Astrocyte (in vitro differentiated cells and primary cell): ENCODE results near the gene HLTF. TPM values are rescaled to one million over a fixed set of nuclear protein-coding genes. Genes with fewer than 3 reads are reported as not detected.
A peak's percentile ranks its signal among the peaks of the same experiment; 100 is the strongest.

Experiments used
- DNase-seq: peaks from one replicate; pipeline ENCODE4 v3.0.0-alpha.2; 2010; ENCODE audit warnings: low read depth
- FAIRE-seq: peaks from 2 replicates; lab custom pipeline; 2011; peaks lifted over from hg19 to GRCh38; lab: Jason Lieb, UNC
- H2AFZ ChIP-seq: 2 replicates; pipeline ENCODE4 v1.6.0; 2012; ENCODE audit warnings: low read depth, low read length, inconsistent platforms
- H3K27ac ChIP-seq: 2 replicates; pipeline ENCODE4 v1.5.1; 2011; ENCODE audit warnings: low read depth, low read length, inconsistent platforms
- H3K27me3 ChIP-seq: 2 replicates; pipeline ENCODE4 v1.6.0; 2011; ENCODE audit warnings: low read length, inconsistent platforms; ENCODE audit not compliant: insufficient read depth
- H3K36me3 ChIP-seq: 2 replicates; pipeline ENCODE4 v1.5.1; 2011; ENCODE audit warnings: low read length, inconsistent platforms; ENCODE audit not compliant: insufficient read depth
- H3K4me1 ChIP-seq: 2 replicates; pipeline ENCODE4 v1.5.1; 2011; ENCODE audit warnings: low read length, inconsistent platforms; ENCODE audit not compliant: insufficient read depth
- H3K4me2 ChIP-seq: 2 replicates; pipeline ENCODE4 v1.6.0; 2012; ENCODE audit warnings: low read length, inconsistent platforms
- H3K4me3 ChIP-seq: 2 replicates; pipeline ENCODE4 v1.5.1; 2011; ENCODE audit warnings: low read depth, mild to moderate bottlenecking, low read length, inconsistent platforms; ENCODE audit not compliant: insufficient read depth
- H3K79me2 ChIP-seq: 2 replicates; pipeline ENCODE4 v1.6.0; 2012; ENCODE audit warnings: mild to moderate bottlenecking, low read length, inconsistent platforms; ENCODE audit not compliant: insufficient read depth
- H3K9ac ChIP-seq: 2 replicates; pipeline ENCODE4 v1.6.0; 2012; ENCODE audit warnings: mild to moderate bottlenecking, low read length, inconsistent platforms
- H3K9me3 ChIP-seq: 2 replicates; pipeline ENCODE4 v1.5.1; 2012; ENCODE audit warnings: low read depth, mild to moderate bottlenecking, low read length, inconsistent platforms; ENCODE audit not compliant: insufficient read depth
- H4K20me1 ChIP-seq: 2 replicates; pipeline ENCODE4 v1.6.0; 2012; ENCODE audit warnings: low read length, inconsistent platforms; ENCODE audit not compliant: insufficient read depth
- H3K27ac Mint-ChIP-seq: one replicate; pipeline ENCODE4 v1.8.0; 2021; ENCODE audit warnings: mild to moderate bottlenecking, mixed read lengths; ENCODE audit not compliant: unreplicated experiment
- H3K27me3 Mint-ChIP-seq: one replicate; pipeline ENCODE4 v1.8.0; 2021; ENCODE audit warnings: low read depth, mixed read lengths; ENCODE audit not compliant: unreplicated experiment
- H3K36me3 Mint-ChIP-seq: one replicate; pipeline ENCODE4 v1.8.0; 2021; ENCODE audit warnings: low read depth, mixed read lengths; ENCODE audit not compliant: unreplicated experiment
- H3K4me1 Mint-ChIP-seq: one replicate; pipeline ENCODE4 v1.8.0; 2021; ENCODE audit warnings: low read depth, mixed read lengths; ENCODE audit not compliant: unreplicated experiment
- H3K4me3 Mint-ChIP-seq: one replicate; pipeline ENCODE4 v1.8.0; 2021; ENCODE audit warnings: mild to moderate bottlenecking, moderate library complexity, mixed read lengths; ENCODE audit not compliant: unreplicated experiment
- H3K9me3 Mint-ChIP-seq: one replicate; pipeline ENCODE4 v1.8.0; 2021; ENCODE audit warnings: mild to moderate bottlenecking, mixed read lengths; ENCODE audit not compliant: unreplicated experiment
- CTCF ChIP-seq: IDR thresholded peaks from 2 replicates; pipeline ENCODE4 v1.5.1; 2011; ENCODE audit warnings: low read depth, mild to moderate bottlenecking, inconsistent platforms, low read length, moderate library complexity; ENCODE audit not compliant: insufficient read depth
- EZH2 ChIP-seq: IDR thresholded peaks from 2 replicates; pipeline ENCODE4 v1.6.1; 2012; ENCODE audit warnings: mild to moderate bottlenecking, low read length, inconsistent platforms; ENCODE audit not compliant: insufficient read depth
- total RNA-seq: library from RNA; stranded (reverse); gene quantifications from 2 replicates; pipeline ENCODE4 v1.2.1, GENCODE V29; 2021

The HLTF gene
- total RNA-seq, 1 donor from 2014 or later, result 19.5 TPM

- Mint-ChIP-seq H3K27me3 (no peaks in the 10 kb centered on the region), H3K4me3 (peak overlapping the region; percentile 80), H3K9me3 (no peaks in the 10 kb centered on the region), H3K4me1 (peaks cover 21% of the 10 kb centered on the region), H3K27ac (peak overlapping the region; percentile 11), H3K36me3 (peaks cover 4% of the 10 kb centered on the region)
- H3K9ac ChIP-seq, result peak overlapping the region; percentile 87
- DNase-seq (no peak), FAIRE-seq (no peak)
- H3K36me3 ChIP-seq, result peaks cover 7% of the 10 kb centered on the region
- H3K27ac ChIP-seq, result no peak overlapping the region
- H3K79me2 ChIP-seq, result peaks cover 20% of the 10 kb centered on the region
- H3K27me3 ChIP-seq, result no peaks in the 10 kb centered on the region
- H3K4me1 ChIP-seq, result no peaks in the 10 kb centered on the region
- no peak for TF ChIP-seq EZH2
- no peak for TF ChIP-seq CTCF
- peaks cover 6% of the 10 kb centered on the region for H4K20me1 ChIP-seq
- no peak overlapping the region for H2AFZ ChIP-seq
- peak overlapping the region; percentile 66 for H3K4me3 ChIP-seq
- peak overlapping the region; percentile 88 for H3K4me2 ChIP-seq
- H3K9me3 ChIP-seq, result no peaks in the 10 kb centered on the region
These were observed 93.6 kb downstream of the HLTF start for GRCh38 chr3:148992635-148993255.

- Mint-ChIP-seq H3K27me3 (no peaks in the 10 kb centered on the region), H3K4me1 (peaks cover 21% of the 10 kb centered on the region), H3K9me3 (no peaks in the 10 kb centered on the region), H3K27ac (peak overlapping the region; percentile 11), H3K36me3 (peaks cover 4% of the 10 kb centered on the region), H3K4me3 (peak overlapping the region; percentile 80)
- H2AFZ ChIP-seq, result peak overlapping the region; percentile 76
- no peaks in the 10 kb centered on the region for H3K9me3 ChIP-seq
- peak overlapping the region; percentile 83 for H3K27ac ChIP-seq
- no peaks in the 10 kb centered on the region for H3K4me1 ChIP-seq
- H3K79me2 ChIP-seq, result peaks cover 20% of the 10 kb centered on the region
- peak overlapping the region; percentile 66 for H3K4me3 ChIP-seq
- peak overlapping the region; percentile 87 for H3K9ac ChIP-seq
- H3K4me2 ChIP-seq, result peak overlapping the region; percentile 88
- no peak for TF ChIP-seq EZH2
- TF ChIP-seq CTCF, result no peak
- H3K36me3 ChIP-seq, result peaks cover 7% of the 10 kb centered on the region
- no peaks in the 10 kb centered on the region for H3K27me3 ChIP-seq
- FAIRE-seq, result no peak
- peaks cover 6% of the 10 kb centered on the region for H4K20me1 ChIP-seq
- no peak for DNase-seq
These were observed 94.2 kb downstream of the HLTF start for GRCh38 chr3:148992027-148992634.
